Gastroesophageal sphincter (tissue), 4 donors: ENCODE data around the gene CDKAL1. TPM values are rescaled to one million over a fixed set of nuclear protein-coding genes. Genes with fewer than 3 reads are reported as not detected.

ENCODE experiments used
- ATAC-seq: fragments of 150-250 bp; one replicate; pipeline ENCODE4 v1.9.1; 2016; ENCODE audit warnings: mild to moderate bottlenecking, moderate library complexity
- H3K27ac ChIP-seq, 4 donors: fragments of 200-600 bp; sonication (generic) in 3 of 4; 1 replicate in 3 of 4; 2 replicates in 1 of 4; pipeline ENCODE4 v1.5.1; 2016 to 2019
- H3K27me3 ChIP-seq: fragments of 200-600 bp; sonication (generic); one replicate; pipeline ENCODE4 v1.5.1; 2019
- H3K36me3 ChIP-seq, 2 donors: fragments of 200-600 bp; sonication (generic); one replicate each; pipeline ENCODE4 v1.5.1; 2019; ENCODE audit warnings: control low read depth in 1 of 2
- H3K4me1 ChIP-seq, 3 donors: fragments of 200-600 bp; sonication (generic); 1 replicate in 2 of 3; 2 replicates in 1 of 3; pipeline ENCODE4 v1.5.1; 2016 to 2019; ENCODE audit warnings: control low read depth in 2 of 3
- H3K4me3 ChIP-seq, 2 donors: fragments of 200-600 bp; sonication (generic); one replicate each; pipeline ENCODE4 v1.5.1; 2019; ENCODE audit warnings: mild to moderate bottlenecking in 1 of 2, moderate library complexity in 1 of 2
- H3K9me3 ChIP-seq, 3 donors: fragments of 200-600 bp; sonication (generic); one replicate each; pipeline ENCODE4 v1.5.1; 2017 to 2019; ENCODE audit warnings: control low read depth in 2 of 3
- EP300 ChIP-seq: sonication (generic); formaldehyde crosslinking; IDR thresholded peaks from one replicate; pipeline ENCODE4 v1.6.1; 2017; ENCODE audit warnings: antibody characterized with exemption, mild to moderate bottlenecking
- POLR2A ChIP-seq, 2 donors: fragments of 450-650 bp; IDR thresholded peaks; one replicate each; pipeline ENCODE4 v1.6.1; 2017; ENCODE audit warnings: antibody characterized with exemption in 2 of 2, mild to moderate bottlenecking in 2 of 2, moderate library complexity in 1 of 2
- POLR2AphosphoS5 ChIP-seq: sonication (generic); formaldehyde crosslinking; IDR thresholded peaks from one replicate; pipeline ENCODE4 v1.6.1; 2017; ENCODE audit warnings: antibody characterized with exemption
- WGBS, 2 donors: methylation state at CpG; one replicate each; pipeline ENCODE4 v1.1.5; 2018; ENCODE audit warnings: low coverage in 1 of 2; 5-methylcytosine and 5-hydroxymethylcytosine counted together
- total RNA-seq, 4 donors: library from RNA; depleted of rRNA; stranded (reverse); fragments of >200 nt; gene quantifications; one replicate each; pipeline ENCODE4 v1.1.0, GENCODE V29; 2016
- TF ChIP-seq, protein P1 (sequence below), 4 experiments: fragments of 200-600 bp in 2 of 4; fragments of 450-650 bp in 2 of 4; sonication (generic) in 1 of 4; IDR thresholded peaks; one replicate each; pipeline ENCODE4 v1.5.1; 2017 to 2019; ENCODE audit warnings: antibody characterized with exemption in 4 of 4, mild to moderate bottlenecking in 2 of 4, moderate library complexity in 2 of 4

The CDKAL1 gene
- total RNA-seq, 4 donors from 2014 or later: 10.9 to 17.9 (median 15.0) TPM

DNA sequence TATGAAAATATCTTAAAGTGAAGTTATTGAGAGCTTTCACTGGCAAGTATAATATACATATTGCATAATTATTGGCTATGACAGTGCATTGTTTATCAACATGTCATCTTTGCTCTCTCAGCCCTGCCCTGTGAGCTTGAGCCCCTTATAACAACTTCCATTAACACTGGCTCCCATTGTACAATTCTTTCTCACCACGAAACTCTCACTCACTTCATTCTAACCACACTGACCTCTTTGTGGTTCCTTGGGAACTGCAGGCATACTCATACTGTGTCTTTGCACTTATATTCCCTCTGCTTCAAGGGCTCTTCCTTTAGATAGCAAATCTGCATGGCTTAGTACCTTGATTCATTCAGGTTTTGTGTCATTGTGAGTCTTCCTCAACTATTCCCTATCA is 411.8 kb downstream of the CDKAL1 start:
- no peak for ATAC-seq
- no peaks in the 10 kb centered on the region for H3K9me3 ChIP-seq
- H3K36me3 ChIP-seq: no peaks in the 10 kb centered on the region
- no peaks in the 10 kb centered on the region for H3K27me3 ChIP-seq
- no peak for TF ChIP-seq POLR2AphosphoS5
- TF ChIP-seq, protein P1, sequence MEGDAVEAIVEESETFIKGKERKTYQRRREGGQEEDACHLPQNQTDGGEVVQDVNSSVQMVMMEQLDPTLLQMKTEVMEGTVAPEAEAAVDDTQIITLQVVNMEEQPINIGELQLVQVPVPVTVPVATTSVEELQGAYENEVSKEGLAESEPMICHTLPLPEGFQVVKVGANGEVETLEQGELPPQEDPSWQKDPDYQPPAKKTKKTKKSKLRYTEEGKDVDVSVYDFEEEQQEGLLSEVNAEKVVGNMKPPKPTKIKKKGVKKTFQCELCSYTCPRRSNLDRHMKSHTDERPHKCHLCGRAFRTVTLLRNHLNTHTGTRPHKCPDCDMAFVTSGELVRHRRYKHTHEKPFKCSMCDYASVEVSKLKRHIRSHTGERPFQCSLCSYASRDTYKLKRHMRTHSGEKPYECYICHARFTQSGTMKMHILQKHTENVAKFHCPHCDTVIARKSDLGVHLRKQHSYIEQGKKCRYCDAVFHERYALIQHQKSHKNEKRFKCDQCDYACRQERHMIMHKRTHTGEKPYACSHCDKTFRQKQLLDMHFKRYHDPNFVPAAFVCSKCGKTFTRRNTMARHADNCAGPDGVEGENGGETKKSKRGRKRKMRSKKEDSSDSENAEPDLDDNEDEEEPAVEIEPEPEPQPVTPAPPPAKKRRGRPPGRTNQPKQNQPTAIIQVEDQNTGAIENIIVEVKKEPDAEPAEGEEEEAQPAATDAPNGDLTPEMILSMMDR (IDR thresholded peaks at IDR 0.05): no peak
- no peak for TF ChIP-seq EP300
- no peak for TF ChIP-seq POLR2A (IDR thresholded peaks at IDR 0.05)
- no peak overlapping the region for H3K27ac ChIP-seq
- H3K4me1 ChIP-seq: no peaks in the 10 kb centered on the region
- no peak overlapping the region for H3K4me3 ChIP-seq
- WGBS, 2 donors: 60 to 80% methylated on average over 1 of the region's 1 CpG

DNA sequence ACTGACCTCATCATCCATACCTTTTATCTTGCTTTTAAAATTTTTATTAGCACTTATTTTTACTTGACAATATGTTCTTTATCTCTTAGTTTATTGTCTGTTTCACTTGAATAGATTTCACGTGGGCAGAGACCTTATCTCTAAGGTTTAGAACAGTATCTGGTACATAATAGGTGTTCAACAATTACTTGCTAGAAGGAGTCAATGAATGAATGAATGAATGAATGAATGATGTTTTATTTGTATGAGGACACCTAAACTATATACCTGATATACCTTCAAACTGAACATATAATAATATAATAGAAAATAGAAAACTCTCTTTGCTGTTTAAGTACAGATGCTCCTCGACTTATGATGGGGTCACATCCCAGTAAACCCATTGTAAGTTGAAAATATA is 412.6 kb downstream of the CDKAL1 start:
- WGBS, 2 donors: 90 to 100% methylated on average over 2 of the region's 2 CpGs
- no peak overlapping the region for H3K27ac ChIP-seq
- H3K27me3 ChIP-seq: no peaks in the 10 kb centered on the region
- H3K4me3 ChIP-seq: no peak overlapping the region
- H3K9me3 ChIP-seq: no peaks in the 10 kb centered on the region
- no peak for ATAC-seq
- TF ChIP-seq, protein P1 (IDR thresholded peaks at IDR 0.05): no peak
- H3K36me3 ChIP-seq: no peaks in the 10 kb centered on the region
- no peaks in the 10 kb centered on the region for H3K4me1 ChIP-seq

DNA sequence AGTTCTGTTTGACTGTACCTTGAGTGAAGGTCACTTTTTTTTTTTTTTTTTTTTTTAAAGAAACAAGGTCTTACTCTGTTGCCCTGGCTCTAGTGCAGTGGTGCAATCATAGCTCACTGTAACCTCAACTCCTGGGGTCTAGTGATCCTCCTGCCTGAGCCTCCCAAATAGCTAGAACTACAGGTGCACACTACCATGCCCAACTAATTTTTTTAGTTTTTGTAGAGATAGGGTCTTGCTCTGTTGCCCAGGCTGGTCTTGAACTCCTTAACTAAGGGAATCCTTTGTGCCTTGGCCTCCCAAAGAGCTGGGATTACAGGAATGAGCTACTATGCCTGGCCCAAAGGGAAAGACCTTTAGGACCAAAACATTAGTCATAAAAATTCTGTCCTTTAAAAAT is 413.7 kb downstream of the CDKAL1 start:
- H3K9me3 ChIP-seq: no peaks in the 10 kb centered on the region
- ATAC-seq: no peak
- no peak overlapping the region for H3K4me3 ChIP-seq
- TF ChIP-seq, protein P1 (IDR thresholded peaks at IDR 0.05): no peak
- TF ChIP-seq POLR2A (IDR thresholded peaks at IDR 0.05) (no peak), POLR2AphosphoS5 (no peak), EP300 (no peak)
- peaks cover 0 to 6% (median 0%) of the 10 kb centered on the region in 3 donors for H3K4me1 ChIP-seq
- H3K27me3 ChIP-seq: no peaks in the 10 kb centered on the region
- H3K27ac ChIP-seq: no peak overlapping the region
- H3K36me3 ChIP-seq: no peaks in the 10 kb centered on the region

DNA sequence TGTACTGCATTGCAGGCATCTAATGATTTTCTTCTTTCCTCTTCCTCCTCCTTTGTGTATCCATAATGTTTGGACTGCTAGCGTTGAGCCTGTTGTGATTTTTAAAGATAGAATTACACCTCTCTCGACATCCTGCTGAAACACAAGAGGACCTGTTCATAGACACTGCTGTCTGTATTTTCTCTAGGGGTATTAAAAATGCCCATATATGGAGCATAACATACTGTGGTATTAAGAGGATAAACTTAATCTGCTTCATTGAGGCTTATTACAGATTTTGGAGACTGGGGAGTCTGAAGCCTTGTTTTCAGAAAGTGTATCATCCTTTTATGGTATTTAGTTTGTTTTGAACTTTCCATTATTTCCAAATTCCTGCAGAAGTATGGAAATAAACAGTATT is 414.3 kb downstream of the CDKAL1 start:
- Histone ChIP-seq H3K4me3 (no peak overlapping the region), H3K27ac (no peak overlapping the region), H3K36me3 (no peaks in the 10 kb centered on the region), H3K4me1 (peaks cover 0 to 6% (median 0%) of the 10 kb centered on the region in 3 donors), H3K9me3 (no peaks in the 10 kb centered on the region), H3K27me3 (no peaks in the 10 kb centered on the region)
- ATAC-seq: no peak
- WGBS, 2 donors: 88 to 89% methylated on average over 1 to 2 of the region's 2 CpGs
- TF ChIP-seq POLR2A (IDR thresholded peaks at IDR 0.05): no peak
- TF ChIP-seq, protein P1 (IDR thresholded peaks at IDR 0.05): no peak
- no peak for TF ChIP-seq POLR2AphosphoS5
- no peak for TF ChIP-seq EP300

DNA sequence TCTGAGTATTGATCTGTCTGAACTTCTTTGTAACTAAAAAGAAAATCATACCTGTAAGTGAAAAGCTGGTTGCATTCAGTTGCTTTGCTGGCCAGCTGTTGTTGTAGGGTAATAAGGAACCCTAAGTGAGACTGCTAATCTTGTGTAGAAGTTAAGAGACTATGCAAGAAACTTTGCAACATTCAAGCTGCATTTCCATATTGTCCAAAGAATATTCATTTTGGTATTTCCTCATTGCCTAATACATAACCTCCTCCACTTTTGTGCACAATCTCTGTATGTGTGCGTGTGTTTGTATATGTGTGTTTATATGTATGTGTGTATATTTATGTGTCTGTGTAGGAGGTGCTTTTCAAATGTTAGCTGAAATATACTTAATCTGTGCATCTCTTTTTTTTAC is 414.9 kb downstream of the CDKAL1 start:
- 100% methylated on average over 1 of the region's 1 CpG for WGBS, 2 donors

More for the DNA sequence above, 414.9 kb downstream of the CDKAL1 start:
- ATAC-seq: no peak
- H3K27me3 ChIP-seq: no peaks in the 10 kb centered on the region
- H3K4me1 ChIP-seq: peaks cover 0 to 6% (median 0%) of the 10 kb centered on the region in 3 donors
- H3K36me3 ChIP-seq: no peaks in the 10 kb centered on the region
- no peaks in the 10 kb centered on the region for H3K9me3 ChIP-seq
- H3K4me3 ChIP-seq: no peak overlapping the region
- no peak for TF ChIP-seq POLR2AphosphoS5
- TF ChIP-seq, protein P1 (IDR thresholded peaks at IDR 0.05): no peak
- TF ChIP-seq POLR2A (IDR thresholded peaks at IDR 0.05): no peak
- TF ChIP-seq EP300: no peak
- H3K27ac ChIP-seq: no peak overlapping the region
